NCI-H748 treated with DMSO at 0.1 percent for 48 hours (cell line): ENCODE results near the gene SEPTIN7.
"Not testable (repeated sequence)": the region's sequence is repeated elsewhere in the genome, so short reads cannot be mapped to it uniquely, and the experiment has no call there.

Source experiments
- DNase-seq: peaks from one replicate; lab custom pipeline; 2025; lab: John Stamatoyannopoulos, UW

SEPTIN7 gene

DNA sequence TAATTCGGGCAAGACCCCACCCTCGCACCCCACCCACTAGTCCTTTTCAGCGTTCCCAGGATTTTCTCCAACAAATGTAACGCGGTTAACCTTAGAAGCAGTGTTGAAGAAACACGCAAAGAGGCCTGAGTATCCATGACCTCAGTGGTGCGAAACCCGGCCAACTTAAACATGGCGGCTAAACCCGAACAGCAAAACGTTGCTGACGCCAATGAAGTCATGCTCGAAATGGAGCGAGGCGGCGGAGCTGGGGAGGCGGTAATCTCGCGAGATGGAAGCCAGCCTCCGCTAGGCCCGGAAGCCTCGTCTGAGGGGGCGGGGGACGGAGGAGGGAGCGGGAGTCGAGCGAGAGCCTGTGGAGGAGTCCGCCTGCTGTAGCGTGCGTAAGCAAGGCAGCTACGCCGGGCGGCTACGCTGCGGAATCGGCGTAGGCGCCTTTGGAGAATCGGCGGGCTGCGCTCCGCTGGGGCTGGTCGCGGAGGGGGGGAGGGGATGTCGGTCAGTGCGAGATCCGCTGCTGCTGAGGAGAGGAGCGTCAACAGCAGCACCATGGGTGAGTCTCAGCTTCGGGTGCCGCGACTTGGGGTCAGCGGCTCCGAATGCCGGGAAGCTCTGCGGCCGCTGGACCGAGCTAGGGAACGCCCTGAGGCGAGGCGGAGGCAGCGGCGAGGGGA, at the start of gene SEPTIN7:
SEPTIN7 (plus strand) TSS at position 340 of the 674 bp plus-strand sequence; CDS start at position 493, 153 bp downstream.
- DNase-seq, result peak; percentile 95

DNA sequence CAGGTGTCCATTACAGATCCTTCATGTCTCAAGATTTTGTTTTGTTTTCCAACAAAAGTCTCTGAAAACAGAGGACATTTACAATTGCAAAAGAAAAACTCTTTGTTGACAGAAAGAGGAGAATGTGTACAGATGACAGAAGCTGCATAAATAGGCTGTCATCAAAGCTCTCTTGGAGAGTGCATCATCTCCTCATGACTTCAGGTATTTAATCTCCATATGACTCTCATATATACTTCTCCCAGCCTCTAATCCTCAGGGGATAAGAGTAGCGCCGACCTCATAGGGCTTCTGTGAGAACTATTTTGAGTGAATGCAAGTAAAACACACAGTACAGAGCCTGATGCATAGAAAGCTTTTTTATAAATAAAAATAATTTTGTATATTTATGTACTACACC, 48.1 kb upstream of the SEPTIN7 start:
- no peak for DNase-seq

DNA sequence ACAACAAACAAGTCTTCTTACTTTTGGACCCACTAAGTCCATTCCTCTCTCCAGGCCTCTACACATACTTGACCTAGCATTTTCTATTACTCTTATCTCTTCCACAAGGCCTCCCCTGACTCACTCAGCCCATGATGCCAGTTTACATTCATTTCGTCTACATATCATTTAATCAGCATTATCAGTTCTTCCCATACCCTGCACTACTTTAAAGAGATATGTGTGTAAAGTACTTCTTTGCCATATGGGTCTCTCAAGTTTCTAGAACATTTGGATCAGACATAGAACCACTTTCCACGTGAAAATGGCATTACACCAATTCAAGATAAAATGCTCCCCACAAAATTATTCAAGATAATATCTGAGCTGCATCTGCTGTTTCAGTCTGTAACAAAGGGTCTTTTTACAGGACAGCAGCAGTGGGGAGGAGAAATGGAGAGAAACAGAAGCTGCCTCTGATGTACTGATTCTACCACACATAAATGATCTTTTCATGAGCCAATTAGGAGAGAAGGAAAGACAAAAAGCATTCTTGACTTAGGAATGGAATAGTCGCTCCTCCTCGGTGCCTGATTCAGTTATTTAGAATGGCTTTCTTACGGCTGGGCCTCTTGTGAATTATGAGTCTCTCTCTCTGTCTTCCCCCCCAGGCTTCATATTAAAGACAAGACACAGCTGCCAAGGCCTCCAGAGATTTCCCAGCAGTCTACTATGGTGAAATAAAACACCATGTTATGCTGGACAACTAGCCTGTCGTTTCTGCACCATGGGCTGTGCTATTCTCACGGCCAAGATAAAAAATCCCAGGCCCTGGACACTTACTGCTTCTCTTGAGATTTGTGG, 46.9 kb upstream of the SEPTIN7 start:
- DNase-seq, result no peak

DNA sequence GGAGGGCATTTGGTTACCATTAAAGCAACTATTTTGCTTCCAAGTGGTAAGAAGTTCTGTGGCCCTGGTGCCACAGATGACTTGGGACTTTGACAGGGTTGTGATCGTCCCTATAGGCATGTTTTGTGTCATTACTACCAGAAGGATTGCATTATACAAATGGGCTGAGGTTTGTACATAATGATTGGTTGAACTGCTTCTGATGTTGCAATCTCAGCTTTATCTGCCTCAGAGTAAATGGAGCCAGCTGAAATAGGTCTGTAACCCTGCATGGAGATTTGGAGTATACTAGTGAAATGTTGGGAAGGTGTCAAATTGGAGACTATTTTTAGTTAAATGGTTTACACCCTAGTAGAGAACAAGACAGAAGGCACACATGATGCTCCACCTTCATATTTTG, 46.1 kb upstream of the SEPTIN7 start:
- no peak for DNase-seq

DNA sequence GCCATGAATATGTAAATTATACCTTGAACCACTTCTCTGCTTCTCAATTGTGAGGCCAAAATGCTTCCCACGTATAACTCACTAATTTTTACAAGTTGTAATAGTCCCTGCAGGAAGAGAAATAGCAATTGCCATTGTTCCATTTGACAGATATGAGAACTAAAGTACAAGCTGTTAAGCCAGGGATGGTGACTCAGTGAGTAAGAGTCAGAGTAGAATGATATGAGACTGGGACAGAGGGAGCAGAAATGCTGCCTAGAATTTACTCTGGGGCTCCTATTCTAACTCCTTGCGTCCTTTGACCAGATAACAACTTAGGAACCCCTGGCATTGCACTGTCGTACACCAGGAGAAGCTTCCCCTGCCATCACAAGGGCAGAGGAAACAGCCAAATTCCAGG, 45.1 kb upstream of the SEPTIN7 start:
- DNase-seq, result no peak

DNA sequence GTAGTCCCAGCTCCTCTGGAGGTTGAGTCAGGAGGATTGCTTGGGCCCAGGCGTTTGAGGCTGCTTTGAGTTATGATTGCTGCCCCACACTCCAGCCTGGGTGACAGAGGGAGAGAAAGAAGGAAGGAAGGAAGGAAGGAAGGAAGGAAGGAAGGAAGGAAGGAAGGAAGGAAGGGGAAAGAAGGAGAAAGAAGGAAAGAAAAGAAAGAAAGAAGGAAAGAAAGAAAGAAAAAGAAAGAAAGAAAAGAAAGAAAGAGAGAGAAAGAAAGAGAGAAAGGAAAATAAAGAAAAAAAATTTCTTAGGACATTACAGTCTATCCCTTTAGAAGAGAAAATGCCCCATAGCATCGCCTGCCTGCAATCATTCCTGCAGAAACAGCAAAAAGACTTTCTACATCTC, 44.4 kb upstream of the SEPTIN7 start:
- not testable (repeated sequence) for DNase-seq

DNA sequence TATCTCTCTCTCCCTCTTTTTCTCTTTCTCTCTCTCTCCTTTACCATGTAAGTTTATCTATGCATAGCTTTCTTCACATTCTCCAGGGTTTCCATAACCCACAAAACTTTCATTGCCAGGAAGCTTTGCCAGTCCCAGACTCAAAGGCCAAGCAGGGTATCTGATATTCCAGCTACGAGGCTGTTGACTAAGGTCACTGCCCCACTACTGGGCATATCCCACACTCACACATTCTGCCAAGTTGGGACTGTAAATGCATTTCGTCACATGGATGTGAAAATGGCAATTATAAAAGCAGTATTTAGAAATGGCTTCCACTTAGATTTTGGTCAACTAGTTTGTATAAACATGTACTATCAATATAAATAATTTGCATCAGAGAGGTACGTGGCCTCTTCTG, 43.3 kb upstream of the SEPTIN7 start:
- no peak for DNase-seq

DNA sequence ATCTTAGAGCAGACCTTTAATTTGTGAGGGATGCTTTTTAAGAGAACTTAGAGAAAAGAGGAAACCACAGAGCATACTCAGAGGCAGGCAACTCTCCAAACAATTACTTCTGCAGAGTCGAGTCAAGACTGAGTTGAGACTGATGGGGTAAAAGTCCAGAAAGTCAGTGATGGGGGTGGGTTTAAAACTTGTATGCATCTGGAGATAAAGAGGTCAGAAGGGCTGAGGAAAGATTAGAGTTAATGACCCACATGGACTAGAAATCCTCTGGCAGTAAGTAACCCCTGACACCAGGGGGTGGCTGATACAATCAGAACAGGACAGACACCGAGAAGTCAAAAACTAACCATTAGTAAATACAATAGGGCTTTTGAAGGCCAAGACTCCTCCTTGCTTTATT, 42.4 kb upstream of the SEPTIN7 start:
- DNase-seq, result no peak

DNA sequence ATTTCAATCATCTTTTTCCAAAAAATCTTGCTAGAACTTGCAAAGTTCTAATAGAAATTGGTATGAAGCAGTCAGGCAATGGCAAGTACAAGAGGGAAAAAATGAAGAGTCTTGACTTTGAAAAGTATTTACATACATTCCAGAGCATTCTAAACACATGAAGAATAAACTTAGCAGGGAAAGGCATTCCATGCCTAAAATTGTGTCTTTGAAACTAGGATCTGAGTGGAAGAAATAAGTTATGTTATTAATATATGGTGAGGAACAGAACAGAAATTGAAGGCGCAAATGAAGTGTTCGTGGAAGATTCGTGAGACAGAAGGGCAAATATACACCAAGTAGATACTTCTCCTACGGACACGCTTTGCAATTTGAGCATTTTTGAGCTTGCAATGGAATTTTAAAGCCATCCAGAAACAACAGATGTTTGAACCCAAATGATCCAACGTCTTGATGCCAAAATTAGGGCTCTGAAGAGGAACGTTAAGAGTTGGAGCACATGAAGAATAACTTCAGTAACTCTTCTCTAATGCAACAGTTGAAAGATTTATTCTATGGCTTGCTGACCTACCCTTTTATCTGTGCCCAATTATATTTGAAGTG, 40.6 kb upstream of the SEPTIN7 start:
- no peak for DNase-seq

DNA sequence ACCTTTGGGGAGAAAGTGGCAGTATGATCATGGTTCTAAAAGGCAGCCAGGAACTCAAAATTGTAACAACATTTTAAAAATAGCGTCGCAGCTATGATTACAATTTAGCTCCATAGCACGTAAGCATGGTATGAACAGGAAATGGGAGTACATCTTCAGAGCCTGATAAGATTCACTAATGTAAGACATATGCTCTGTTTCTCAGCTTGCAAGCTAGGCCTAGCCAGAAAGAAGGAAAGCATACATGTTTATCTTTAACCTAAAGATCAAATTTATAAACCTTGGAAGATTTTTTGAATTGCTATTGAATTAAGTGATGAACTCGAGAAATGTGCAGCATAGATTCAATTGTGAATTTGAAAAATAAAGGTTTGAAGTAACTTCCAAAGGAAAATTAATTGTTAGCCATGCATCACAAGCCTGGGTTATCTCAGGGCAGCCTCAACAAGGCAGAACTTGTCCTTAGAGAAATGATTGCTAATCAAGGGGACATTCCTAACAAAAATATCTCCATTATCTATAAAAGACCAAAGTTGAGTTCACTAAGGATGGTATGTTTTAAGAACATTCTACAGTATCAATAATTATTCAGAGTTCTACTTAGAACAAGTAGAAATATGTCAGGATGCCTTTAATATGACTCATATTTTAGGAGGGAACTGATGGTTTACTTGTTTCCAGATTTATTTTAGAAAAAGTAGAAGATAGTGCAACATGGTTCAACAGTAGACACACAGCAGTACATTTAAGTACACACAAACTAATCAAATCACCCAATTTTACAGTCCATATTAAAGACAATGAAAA, 38.8 kb upstream of the SEPTIN7 start:
- no peak for DNase-seq

DNA sequence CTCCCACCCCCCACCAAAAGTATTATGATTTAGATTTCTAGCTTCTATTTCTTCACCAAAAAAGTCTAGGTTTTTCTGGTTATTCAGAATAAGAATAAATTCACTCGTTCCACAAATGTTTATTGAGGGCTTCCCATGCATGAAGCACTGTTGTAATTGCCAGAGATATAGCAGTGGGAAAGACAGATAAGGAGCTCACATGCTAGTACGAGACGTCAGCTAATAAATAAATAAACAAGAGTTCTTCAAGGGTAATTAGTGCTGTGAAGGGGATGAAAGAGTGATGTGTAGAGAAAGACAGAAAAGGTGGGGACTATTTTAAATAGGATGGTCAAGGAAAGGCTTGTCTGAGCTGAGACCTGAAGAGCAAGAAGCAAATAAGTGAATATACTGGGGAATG, 38.1 kb upstream of the SEPTIN7 start:
- no peak for DNase-seq

DNA sequence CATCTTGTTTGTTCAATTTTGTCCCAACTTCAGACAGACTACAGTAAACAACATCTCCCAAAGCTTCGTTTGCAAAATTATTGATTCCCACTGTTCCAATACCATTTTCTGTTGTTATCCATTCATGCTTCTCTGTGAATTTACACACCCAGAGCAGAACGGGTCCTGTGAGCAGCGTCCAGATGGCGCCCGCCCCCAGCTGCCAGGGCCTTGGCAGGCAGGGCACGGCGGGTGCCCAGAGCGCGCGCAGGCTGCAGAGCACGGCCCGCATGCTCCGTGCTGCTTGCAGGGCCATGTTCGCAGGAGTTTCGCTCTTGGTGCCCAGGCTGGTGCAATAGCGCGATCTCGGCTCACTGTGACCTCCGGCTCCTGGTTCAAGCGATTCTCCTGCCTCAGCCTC, 32.5 kb upstream of the SEPTIN7 start:
- no peak for DNase-seq

DNA sequence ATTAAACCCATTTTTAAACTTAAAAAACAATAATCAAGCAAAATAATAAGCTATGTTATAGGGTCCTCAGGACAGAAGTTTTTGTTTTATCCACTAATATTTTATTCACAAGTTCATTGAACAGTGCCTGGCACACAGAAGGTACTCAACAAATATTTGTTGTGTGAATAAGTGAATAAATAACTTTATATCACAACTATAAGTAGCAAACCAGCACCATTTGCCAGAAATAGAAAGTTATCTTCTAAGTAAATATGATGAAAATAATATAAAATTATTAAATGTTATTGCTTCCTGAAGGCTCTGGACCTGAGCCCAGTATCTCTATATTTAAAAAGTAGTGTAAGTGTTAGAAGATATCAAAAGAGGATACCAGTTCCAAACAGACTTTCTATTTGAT, 29.1 kb upstream of the SEPTIN7 start:
- DNase-seq, result no peak

DNA sequence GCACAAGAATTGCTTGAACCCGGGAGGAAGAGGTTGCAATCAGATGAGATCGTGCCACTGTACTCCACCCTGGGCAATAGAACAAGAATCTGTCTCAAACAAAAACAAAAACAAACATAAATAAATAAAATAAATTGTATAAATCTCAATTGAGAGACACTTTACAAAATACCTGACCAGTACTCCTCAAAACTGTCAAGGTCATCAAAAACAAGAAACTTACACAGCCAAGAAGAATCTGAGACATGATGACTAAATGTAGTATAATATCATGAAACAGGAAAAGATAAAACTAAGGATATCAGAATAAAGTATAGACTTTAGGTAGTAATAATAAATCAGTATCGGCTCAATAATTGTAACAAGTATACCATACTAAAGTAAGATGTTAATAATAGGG, 26.9 kb upstream of the SEPTIN7 start:
- DNase-seq, result no peak

DNA sequence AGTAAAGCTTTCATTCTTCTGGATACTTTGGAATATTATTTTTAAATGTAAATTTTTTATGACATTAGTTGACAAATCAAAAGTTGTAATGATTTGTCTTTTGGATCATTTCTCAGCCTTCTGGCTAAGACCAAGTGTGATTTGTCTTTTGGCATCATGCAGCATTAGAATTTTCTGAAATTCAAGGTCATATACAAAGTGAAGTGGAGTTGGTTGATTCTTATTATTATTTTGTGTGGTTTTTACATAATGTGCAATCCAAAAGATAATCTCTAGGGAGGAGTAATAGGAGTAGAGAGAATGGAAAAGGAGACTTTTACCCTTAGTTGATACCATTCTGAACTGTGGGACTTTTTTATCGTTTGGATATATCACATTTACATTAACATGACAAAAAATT, 24.2 kb upstream of the SEPTIN7 start:
- DNase-seq, result no peak

DNA sequence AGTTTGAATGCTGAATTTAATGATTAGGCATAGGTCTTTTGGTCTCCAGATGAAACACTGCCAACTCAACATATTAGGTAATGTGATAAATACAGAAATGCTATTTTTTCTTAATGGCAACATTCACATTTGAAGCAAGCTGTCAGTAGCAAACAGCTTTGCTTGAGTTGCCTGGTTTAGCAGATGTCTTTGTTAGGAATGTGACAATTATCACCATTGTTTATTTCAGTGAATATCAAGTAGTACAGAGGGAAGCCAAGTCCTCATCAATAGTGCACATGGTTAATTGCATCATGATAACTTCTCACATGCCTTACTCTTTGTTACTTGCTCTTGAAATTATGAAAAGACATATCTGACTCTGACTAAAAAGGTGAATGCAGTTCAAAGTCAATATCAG, 23.7 kb upstream of the SEPTIN7 start:
- no peak for DNase-seq

DNA sequence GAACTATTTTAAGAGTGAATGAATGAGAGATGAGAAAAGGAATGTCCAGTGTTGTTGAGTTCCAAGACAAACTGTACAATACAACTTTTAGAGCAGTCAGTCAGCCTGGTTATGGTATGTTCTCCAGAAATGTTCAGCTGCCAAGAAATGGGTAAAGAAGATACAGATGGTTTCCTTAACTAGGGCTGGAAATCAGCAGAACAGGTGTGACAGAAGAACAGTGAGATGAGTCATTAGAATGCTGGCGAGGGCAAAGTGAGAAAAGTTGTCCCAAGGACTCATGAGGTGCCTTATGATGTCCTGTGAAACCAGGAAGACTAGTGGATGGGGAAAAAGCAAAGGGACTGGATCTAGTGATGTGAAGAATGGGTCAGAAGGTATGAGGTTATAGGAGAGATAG, 20.8 kb upstream of the SEPTIN7 start:
- DNase-seq, result no peak

DNA sequence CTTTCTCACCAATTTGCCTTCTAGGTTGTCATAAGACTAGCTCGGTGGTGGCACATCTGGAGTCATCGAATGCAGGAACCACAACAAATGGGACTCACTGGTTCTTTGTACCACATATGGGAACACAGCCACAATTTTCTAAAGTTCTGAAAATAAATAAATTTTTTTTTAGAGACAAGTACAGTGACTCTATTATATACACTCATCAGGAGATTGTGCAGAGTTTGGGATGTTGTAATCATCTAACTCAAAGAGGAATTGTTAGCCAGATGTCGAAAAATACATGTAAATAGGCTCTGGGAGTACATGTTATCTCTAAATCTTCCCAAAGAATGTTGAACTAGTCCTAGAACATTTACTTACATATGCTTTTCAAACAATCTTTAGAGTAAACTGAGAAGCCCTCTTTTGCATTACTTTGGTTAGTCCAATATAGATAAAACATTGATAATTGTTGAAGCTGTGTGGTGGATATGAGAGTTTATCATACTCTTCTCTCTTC, 19.6 kb upstream of the SEPTIN7 start:
- no peak for DNase-seq

DNA sequence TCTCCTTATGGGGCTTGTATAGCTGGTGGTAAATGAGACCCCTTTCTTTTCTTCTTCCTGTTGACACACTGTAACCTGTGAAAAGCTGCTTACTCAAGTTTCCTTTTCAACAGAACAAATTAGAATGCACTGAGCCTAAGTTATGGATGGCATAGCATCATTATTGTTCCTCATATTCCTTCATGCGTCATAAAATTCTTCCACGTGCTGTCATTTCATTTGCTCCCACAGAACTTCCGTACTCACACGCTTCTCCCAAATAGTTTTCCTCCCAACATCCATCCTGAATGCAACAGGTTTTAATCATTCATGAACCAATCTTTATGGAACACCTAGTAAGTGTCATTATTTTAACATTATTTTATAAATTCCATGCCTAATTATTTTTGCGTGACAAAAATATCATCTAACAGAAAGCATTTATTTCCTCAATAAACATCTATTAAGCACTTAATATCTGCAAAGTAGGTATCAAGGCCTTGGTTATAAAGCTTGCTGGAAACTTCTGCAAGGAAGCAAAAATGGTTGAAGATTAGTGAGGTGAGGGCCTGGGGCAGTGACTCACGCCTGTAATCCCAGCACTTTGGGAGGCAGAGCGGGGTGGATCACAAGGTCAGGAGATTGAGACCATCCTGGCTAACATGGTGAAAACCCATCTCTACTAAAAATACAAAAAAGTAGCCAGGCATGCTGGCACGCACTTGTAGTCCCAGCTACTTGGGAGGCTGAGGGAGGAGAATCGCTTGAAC, 18.9 kb upstream of the SEPTIN7 start:
- DNase-seq, result no peak

DNA sequence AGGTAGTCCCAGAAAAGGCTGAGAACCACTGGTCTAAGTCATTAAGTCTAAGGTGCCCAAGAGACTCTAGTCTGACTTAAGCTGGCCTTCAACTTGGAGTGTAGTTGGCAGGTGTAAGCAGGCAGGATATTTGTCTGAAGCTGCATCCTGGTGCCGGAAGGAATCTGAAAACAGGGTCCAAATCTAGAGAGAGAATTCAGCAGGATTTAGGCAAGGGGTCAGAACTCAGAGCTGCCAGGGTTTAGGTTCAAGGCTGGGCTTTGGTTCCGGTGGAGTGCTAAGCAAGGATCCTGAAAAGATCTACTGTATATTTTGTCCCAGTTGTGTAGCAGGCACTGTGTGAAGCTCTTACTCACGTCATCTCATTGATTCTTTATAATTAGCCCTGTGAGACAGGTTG, 16.5 kb upstream of the SEPTIN7 start:
- no peak for DNase-seq

DNA sequence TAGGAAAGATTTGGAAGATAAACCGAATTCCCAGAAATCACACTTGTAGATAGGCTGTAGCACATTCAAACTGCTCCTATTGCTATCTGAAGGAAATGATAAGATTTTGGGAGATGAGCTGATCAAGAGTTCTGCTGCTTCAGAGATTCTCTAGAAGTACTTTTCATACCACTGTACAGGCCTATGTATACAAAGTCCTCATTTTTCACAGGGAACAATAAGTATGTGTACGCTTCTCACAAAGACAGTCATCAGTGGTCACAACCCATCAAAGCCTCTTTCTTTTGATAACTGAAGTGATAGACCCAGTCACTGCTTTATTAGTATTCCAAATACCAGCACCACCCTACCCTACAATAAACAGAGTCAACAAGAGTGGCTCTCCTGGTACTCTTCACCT, 15.6 kb upstream of the SEPTIN7 start:
- no peak for DNase-seq
